ENCODE data around the gene TCOF1. TPM values are rescaled to one million over a fixed set of nuclear protein-coding genes. Genes with fewer than 3 reads are reported as not detected.

Gene TCOF1, protein sequence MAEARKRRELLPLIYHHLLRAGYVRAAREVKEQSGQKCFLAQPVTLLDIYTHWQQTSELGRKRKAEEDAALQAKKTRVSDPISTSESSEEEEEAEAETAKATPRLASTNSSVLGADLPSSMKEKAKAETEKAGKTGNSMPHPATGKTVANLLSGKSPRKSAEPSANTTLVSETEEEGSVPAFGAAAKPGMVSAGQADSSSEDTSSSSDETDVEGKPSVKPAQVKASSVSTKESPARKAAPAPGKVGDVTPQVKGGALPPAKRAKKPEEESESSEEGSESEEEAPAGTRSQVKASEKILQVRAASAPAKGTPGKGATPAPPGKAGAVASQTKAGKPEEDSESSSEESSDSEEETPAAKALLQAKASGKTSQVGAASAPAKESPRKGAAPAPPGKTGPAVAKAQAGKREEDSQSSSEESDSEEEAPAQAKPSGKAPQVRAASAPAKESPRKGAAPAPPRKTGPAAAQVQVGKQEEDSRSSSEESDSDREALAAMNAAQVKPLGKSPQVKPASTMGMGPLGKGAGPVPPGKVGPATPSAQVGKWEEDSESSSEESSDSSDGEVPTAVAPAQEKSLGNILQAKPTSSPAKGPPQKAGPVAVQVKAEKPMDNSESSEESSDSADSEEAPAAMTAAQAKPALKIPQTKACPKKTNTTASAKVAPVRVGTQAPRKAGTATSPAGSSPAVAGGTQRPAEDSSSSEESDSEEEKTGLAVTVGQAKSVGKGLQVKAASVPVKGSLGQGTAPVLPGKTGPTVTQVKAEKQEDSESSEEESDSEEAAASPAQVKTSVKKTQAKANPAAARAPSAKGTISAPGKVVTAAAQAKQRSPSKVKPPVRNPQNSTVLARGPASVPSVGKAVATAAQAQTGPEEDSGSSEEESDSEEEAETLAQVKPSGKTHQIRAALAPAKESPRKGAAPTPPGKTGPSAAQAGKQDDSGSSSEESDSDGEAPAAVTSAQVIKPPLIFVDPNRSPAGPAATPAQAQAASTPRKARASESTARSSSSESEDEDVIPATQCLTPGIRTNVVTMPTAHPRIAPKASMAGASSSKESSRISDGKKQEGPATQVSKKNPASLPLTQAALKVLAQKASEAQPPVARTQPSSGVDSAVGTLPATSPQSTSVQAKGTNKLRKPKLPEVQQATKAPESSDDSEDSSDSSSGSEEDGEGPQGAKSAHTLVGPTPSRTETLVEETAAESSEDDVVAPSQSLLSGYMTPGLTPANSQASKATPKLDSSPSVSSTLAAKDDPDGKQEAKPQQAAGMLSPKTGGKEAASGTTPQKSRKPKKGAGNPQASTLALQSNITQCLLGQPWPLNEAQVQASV (N-terminal part only)
- total RNA-seq, result 10 to 100 TPM; 32.1 to 64.8 (median 38.7) TPM

DNA sequence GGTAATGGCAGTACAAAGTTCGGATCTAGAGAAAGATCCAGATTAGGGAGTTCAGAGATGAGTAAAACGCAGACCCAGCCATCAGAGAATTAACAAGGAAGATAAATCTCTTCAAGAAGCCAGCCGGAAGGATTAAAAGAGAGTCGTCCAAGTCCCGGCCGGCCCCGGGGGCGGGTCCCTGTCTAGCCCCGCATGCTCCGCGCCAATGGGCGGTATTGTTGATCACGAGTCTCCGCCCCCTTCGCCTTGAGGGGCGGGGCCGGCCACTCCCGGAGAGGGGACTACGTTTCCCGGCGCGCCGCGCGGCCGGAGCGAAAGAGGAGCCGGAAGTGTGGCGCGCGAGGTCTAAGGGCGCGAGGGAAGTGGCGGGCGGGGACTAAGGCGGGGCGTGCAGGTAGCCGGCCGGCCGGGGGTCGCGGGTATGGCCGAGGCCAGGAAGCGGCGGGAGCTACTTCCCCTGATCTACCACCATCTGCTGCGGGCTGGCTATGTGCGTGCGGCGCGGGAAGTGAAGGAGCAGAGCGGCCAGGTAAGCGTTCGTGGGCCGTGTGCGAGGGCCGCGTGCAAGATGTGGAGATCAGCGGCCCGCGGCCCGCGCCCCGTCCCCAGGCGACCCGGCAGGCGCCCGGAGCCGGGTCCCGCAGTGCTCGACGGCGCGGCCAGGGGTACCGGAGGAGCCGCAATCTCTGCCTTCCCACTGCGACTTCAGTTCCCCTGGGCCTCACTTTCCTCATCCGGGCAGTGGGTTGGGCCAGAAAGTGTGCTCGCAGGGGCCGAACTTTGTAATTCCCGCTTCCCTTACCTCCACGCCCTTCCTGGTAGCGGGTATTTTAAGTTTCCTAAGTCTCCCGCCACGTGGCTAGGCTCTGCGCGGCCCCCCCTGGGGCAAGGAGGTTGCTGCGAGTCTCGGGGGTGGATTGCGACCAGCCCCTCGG is at the start of gene TCOF1:
TSS of gene TCOF1 (plus strand) at position 372 of the 935 bp plus-strand sequence. CDS start at position 422, 50 bp downstream.
- Histone ChIP-seq H3K36me3 (peaks cover 0 to 20% (median 12%) of the 10 kb centered on the region in 3 donors), H3K9me3 (no peaks in the 10 kb centered on the region), H3K4me3 (peak within 1 kb of the TSS; percentile 62 to 87 (median 78)), H3K4me1 (peaks cover 0 to 21% (median 13%) of the 10 kb centered on the region in 4 donors), H3K27me3 (no peaks in the 10 kb centered on the region), H3K27ac (peak within 1 kb of the TSS; percentile 41 to 83 (median 68))
- 0 to 1% methylated on average over 57 to 77 of the region's 90 CpGs for WGBS, 2 donors
- peak; percentile 96 to 98 for DNase-seq (ENCODE audit: low spot score in 2 of 2)
- TF ChIP-seq POLR2A (IDR thresholded peaks at IDR 0.05), result peak in 1 of 2 donors; percentile 41
- TF ChIP-seq, protein P1, sequence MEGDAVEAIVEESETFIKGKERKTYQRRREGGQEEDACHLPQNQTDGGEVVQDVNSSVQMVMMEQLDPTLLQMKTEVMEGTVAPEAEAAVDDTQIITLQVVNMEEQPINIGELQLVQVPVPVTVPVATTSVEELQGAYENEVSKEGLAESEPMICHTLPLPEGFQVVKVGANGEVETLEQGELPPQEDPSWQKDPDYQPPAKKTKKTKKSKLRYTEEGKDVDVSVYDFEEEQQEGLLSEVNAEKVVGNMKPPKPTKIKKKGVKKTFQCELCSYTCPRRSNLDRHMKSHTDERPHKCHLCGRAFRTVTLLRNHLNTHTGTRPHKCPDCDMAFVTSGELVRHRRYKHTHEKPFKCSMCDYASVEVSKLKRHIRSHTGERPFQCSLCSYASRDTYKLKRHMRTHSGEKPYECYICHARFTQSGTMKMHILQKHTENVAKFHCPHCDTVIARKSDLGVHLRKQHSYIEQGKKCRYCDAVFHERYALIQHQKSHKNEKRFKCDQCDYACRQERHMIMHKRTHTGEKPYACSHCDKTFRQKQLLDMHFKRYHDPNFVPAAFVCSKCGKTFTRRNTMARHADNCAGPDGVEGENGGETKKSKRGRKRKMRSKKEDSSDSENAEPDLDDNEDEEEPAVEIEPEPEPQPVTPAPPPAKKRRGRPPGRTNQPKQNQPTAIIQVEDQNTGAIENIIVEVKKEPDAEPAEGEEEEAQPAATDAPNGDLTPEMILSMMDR (IDR thresholded peaks at IDR 0.05), result peak in 1 of 5 experiments; percentile 26
- peak; percentile 73 to 78 for TF ChIP-seq EP300 (IDR thresholded peaks at IDR 0.05)

DNA sequence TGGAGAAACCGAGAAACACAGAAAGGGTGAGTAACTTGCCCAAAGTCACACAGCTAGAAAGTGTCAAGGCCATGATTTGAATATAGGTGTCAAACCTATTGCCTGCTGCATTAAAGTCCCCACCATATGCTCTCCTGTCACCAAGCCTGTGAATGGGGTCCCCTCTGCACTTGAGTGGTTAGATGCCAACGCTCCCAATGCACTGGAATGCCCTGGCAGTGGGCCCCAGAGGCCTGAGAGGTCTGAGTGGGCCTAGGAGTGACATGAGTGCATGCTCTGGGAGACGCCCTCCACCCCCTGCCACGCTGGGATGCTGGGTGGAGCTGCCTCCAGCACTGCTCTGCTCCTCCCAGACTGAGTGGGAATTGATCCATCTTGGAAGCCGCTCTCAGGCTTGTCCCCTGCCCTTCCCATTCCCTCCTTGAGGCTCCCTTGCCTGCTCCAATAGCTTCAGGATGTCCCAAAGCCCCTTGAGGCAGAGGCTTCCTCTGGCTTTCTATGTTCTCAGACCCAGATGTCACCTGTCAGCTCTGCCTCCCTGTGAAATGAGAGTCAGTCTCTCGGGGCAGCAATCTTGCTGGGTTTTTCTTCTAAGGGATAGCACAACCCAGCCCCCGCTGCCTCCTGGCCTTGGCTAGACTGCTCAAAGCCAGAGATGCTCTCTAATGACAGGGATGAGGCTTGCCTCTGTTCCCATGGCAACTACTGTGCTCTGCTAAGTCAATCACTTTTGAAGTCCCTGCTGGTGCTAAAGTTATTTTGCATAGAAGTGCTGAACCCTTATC is 48.2 kb upstream of the TCOF1 start:
- Histone ChIP-seq H3K4me1 (peaks cover 0 to 41% (median 5%) of the 10 kb centered on the region in 4 donors), H3K9me3 (no peaks in the 10 kb centered on the region), H3K27me3 (no peaks in the 10 kb centered on the region), H3K4me3 (no peak overlapping the region), H3K27ac (peak overlapping the region in 3 of 4 donors; percentile 18 to 75 (median 69)), H3K36me3 (no peaks in the 10 kb centered on the region)
- 60 to 74% methylated on average over 4 to 7 of the region's 7 CpGs for WGBS, 2 donors
- no peak for DNase-seq (ENCODE audit: low spot score in 2 of 2)
- no peak for TF ChIP-seq POLR2A (IDR thresholded peaks at IDR 0.05)
- TF ChIP-seq EP300 (IDR thresholded peaks at IDR 0.05), result no peak
- TF ChIP-seq, protein P1 (IDR thresholded peaks at IDR 0.05), result no peak

DNA sequence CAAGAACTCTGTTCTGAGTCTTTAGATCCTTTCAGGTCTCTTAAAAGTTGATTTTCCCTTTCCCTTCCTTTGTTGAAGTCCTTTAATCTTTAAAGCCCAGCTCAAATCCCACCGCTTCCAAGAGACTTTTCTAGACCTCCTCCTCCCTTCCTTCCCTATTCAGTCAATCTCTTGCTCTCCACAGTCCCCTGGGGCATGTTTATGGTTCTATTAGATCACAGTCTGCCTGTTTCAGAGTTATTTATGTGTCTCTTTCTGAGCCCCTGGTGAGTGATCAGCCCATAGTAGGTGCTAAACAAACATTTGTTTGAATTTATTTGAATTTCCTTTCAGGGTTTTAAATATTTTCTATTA is 47.6 kb upstream of the TCOF1 start:
- Histone ChIP-seq H3K4me1 (peaks cover 0 to 41% (median 5%) of the 10 kb centered on the region in 4 donors), H3K4me3 (no peak overlapping the region), H3K9me3 (no peaks in the 10 kb centered on the region), H3K27me3 (no peaks in the 10 kb centered on the region), H3K36me3 (no peaks in the 10 kb centered on the region), H3K27ac (peak overlapping the region in 3 of 4 donors; percentile 18 to 75 (median 69))
- no peak for DNase-seq (ENCODE audit: low spot score in 2 of 2)
- TF ChIP-seq POLR2A (IDR thresholded peaks at IDR 0.05) (no peak), EP300 (IDR thresholded peaks at IDR 0.05) (no peak)
- TF ChIP-seq, protein P1 (IDR thresholded peaks at IDR 0.05), result no peak
- WGBS, 2 donors, result 82 to 86% methylated on average over 1 of the region's 1 CpG

DNA sequence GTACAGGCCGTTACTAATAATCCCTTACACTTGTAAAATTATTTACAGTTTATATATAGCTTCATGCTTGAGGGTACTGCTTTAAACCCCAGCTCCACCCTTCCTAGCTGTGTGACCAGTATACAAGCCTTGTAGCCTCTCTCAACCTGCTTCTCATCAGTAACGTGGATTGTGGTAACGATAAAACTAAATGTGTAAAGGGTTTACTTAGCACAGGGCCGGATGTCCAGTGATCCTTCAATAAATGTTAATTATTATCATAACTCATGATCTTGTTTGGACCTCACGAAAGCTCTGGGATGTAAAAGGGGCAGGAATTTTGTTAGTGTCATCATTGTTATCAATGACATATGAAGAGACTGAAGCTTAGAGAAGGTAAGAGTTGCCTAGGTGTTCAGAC is 47.3 kb upstream of the TCOF1 start:
- H3K27ac ChIP-seq, result peak overlapping the region in 1 of 4 donors; percentile 69
- no peaks in the 10 kb centered on the region for H3K36me3 ChIP-seq
- no peaks in the 10 kb centered on the region for H3K27me3 ChIP-seq
- 77 to 81% methylated on average over 5 of the region's 5 CpGs for WGBS, 2 donors
- no peak for DNase-seq (ENCODE audit: low spot score in 2 of 2)
- no peaks in the 10 kb centered on the region for H3K9me3 ChIP-seq
- no peak overlapping the region for H3K4me3 ChIP-seq
- TF ChIP-seq EP300 (IDR thresholded peaks at IDR 0.05) (no peak), POLR2A (IDR thresholded peaks at IDR 0.05) (no peak)
- TF ChIP-seq, protein P1 (IDR thresholded peaks at IDR 0.05), result no peak
- peaks cover 0 to 41% (median 5%) of the 10 kb centered on the region in 4 donors for H3K4me1 ChIP-seq

Measured in tibial nerve (tissue), 4 donors.